HL-60 (cell line): ENCODE measurements around the gene SSPN.
"Not testable (repeated sequence)": the region's sequence is repeated elsewhere in the genome, so short reads cannot be mapped to it uniquely, and the experiment has no call there.

Source experiments
- DNase-seq, 2 experiments: peaks; one replicate each; pipeline ENCODE4 v3.0.0-alpha.2; 2010 to 2020; ENCODE audit warnings: low read depth in 1 of 2, low spot score in 1 of 2
- H3K27ac ChIP-seq: fragments of 250-450 bp; sonication (Bioruptor Pico); replicated peaks from 2 replicates; pipeline ENCODE4 v1.5.1; 2020; ENCODE audit warnings: mild to moderate bottlenecking, moderate library complexity
- H3K27me3 ChIP-seq: fragments of 250-450 bp; sonication (Bioruptor Pico); 2 replicates; pipeline ENCODE4 v1.5.1; 2021; ENCODE audit warnings: mild to moderate bottlenecking, moderate library complexity; ENCODE audit not compliant: insufficient read depth, poor library complexity, severe bottlenecking
- H3K4me3 ChIP-seq: replicated peaks from 2 replicates; pipeline ENCODE4 v1.5.1; 2011; ENCODE audit warnings: mild to moderate bottlenecking, control low read depth, low read length; ENCODE audit not compliant: insufficient read depth
- GABPA ChIP-seq: IDR thresholded peaks from 2 replicates; pipeline ENCODE4 v1.6.1; 2012; ENCODE audit warnings: low read depth
- POLR2AphosphoS5 ChIP-seq: IDR thresholded peaks from 2 replicates; pipeline ENCODE4 v1.6.1; 2012; ENCODE audit warnings: low read depth
- SPI1 ChIP-seq: IDR thresholded peaks from 2 replicates; pipeline ENCODE4 v1.6.1; 2012; ENCODE audit warnings: low read depth, mild to moderate bottlenecking, borderline replicate concordance
- TF ChIP-seq, protein P1 (sequence below): IDR thresholded peaks from 2 replicates; pipeline ENCODE4 v1.6.1; 2012; ENCODE audit warnings: low read depth; ENCODE audit not compliant: insufficient replicate concordance
- TF ChIP-seq, protein P2 (sequence below): IDR thresholded peaks from one replicate; pipeline ENCODE4 v1.5.1; 2011; ENCODE audit warnings: low read length, control low read depth, inconsistent platforms; ENCODE audit not compliant: insufficient read depth

SSPN gene

GRCh38 chr12:26231470-26231869 is 36.1 kb downstream of the SSPN start:
- no peak for DNase-seq
- TF ChIP-seq, protein P1, sequence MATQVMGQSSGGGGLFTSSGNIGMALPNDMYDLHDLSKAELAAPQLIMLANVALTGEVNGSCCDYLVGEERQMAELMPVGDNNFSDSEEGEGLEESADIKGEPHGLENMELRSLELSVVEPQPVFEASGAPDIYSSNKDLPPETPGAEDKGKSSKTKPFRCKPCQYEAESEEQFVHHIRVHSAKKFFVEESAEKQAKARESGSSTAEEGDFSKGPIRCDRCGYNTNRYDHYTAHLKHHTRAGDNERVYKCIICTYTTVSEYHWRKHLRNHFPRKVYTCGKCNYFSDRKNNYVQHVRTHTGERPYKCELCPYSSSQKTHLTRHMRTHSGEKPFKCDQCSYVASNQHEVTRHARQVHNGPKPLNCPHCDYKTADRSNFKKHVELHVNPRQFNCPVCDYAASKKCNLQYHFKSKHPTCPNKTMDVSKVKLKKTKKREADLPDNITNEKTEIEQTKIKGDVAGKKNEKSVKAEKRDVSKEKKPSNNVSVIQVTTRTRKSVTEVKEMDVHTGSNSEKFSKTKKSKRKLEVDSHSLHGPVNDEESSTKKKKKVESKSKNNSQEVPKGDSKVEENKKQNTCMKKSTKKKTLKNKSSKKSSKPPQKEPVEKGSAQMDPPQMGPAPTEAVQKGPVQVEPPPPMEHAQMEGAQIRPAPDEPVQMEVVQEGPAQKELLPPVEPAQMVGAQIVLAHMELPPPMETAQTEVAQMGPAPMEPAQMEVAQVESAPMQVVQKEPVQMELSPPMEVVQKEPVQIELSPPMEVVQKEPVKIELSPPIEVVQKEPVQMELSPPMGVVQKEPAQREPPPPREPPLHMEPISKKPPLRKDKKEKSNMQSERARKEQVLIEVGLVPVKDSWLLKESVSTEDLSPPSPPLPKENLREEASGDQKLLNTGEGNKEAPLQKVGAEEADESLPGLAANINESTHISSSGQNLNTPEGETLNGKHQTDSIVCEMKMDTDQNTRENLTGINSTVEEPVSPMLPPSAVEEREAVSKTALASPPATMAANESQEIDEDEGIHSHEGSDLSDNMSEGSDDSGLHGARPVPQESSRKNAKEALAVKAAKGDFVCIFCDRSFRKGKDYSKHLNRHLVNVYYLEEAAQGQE: no peak
- TF ChIP-seq POLR2AphosphoS5 (no peak), SPI1 (no peak), GABPA (no peak)
- TF ChIP-seq, protein P2, sequence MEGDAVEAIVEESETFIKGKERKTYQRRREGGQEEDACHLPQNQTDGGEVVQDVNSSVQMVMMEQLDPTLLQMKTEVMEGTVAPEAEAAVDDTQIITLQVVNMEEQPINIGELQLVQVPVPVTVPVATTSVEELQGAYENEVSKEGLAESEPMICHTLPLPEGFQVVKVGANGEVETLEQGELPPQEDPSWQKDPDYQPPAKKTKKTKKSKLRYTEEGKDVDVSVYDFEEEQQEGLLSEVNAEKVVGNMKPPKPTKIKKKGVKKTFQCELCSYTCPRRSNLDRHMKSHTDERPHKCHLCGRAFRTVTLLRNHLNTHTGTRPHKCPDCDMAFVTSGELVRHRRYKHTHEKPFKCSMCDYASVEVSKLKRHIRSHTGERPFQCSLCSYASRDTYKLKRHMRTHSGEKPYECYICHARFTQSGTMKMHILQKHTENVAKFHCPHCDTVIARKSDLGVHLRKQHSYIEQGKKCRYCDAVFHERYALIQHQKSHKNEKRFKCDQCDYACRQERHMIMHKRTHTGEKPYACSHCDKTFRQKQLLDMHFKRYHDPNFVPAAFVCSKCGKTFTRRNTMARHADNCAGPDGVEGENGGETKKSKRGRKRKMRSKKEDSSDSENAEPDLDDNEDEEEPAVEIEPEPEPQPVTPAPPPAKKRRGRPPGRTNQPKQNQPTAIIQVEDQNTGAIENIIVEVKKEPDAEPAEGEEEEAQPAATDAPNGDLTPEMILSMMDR: no peak
- no peak overlapping the region for H3K4me3 ChIP-seq

GRCh38 chr12:26231921-26232320 is 36.5 kb downstream of the SSPN start:
- Histone ChIP-seq H3K4me3 (no peak overlapping the region), H3K27ac (no peak overlapping the region), H3K27me3 (peaks cover 5% of the 10 kb centered on the region)
- TF ChIP-seq POLR2AphosphoS5 (no peak), GABPA (no peak)
- DNase-seq: no peak

More at GRCh38 chr12:26231470-26231869, 36.1 kb downstream of the SSPN start:
- H3K27ac ChIP-seq: no peak overlapping the region
- peaks cover 5% of the 10 kb centered on the region for H3K27me3 ChIP-seq

DNA sequence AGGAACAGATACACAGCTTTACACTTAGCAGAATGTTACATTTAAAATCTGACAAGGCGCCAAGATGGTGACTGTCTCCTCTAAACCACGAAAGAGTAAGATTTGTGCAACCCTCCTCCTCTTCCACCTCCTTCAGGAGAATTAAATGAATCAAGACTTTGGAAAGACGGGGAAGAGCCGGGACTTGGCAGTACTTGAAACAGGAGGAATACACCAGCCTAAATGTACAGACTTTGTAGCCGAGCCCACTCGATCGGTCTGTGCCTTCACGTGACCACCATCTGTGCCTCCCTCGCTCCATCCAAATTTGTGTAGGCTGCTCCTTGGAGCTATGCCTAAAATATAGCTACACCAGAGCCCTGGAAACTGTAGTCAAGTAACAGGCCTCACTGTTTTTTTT is 38.3 kb downstream of the SSPN start:
- DNase-seq: no peak
- TF ChIP-seq, protein P1: no peak
- TF ChIP-seq GABPA: no peak
- TF ChIP-seq POLR2AphosphoS5: no peak
- TF ChIP-seq, protein P2: no peak
- TF ChIP-seq SPI1: no peak

DNA sequence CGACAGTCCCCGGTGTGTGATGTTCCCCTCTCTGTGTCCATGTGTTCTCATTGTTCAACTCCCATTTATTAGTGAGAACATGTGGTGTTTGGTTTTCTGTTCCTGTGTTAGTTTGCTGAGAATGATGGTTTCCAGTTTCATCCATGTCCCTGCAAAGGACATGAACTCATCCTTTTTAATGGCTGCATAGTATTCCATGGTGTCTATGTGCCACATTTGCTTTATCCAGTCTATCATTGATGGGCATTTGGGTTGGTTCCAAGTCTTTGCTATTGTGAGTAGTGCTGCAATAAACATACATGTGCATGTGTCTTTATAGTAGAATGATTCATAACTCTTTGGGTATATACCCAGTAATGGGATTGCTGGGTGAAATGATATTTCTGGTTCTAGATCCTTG is 40.1 kb downstream of the SSPN start:
- not testable (repeated sequence) for DNase-seq, H3K4me3 ChIP-seq, H3K27me3 ChIP-seq, H3K27ac ChIP-seq

More for the DNA sequence above, 38.3 kb downstream of the SSPN start:
- H3K27ac ChIP-seq: no peak overlapping the region
- no peak overlapping the region for H3K4me3 ChIP-seq
- H3K27me3 ChIP-seq: no peaks in the 10 kb centered on the region

DNA sequence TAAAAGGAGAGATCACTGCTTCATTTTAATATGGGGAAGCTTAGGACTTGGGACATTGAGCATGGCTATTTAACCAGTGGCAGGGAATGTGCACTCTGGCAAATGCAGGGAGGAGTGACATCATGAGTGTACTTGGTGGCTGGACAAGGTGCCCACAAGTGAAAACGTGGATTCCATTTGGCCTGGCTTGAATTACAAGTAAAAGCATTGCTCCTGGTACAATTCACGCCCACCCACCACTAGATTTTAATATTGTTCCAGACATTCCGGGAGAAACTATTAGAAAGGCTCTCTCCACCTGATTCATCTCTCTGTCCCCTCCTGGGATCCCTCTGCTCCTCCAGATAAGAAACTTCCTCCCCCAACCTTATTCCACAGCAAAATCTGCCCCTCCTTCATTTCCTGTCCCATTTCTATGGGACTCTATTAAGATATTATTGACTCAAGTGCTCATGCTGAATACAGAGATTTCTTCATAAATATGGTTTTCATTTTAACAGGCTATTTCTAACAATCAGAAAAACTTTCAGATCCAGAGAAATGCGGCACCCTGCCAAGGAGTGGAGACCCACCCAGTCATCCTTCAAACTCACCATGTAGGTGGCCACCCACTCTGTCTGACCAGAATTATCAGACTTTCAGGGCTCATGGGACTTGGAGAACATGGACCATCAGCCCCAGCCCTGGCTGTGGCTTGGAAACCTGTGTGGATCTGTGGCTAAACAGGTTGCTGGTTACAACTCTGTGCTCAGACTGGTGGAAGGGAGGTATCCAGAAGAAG is 43.2 kb downstream of the SSPN start:
- Histone ChIP-seq H3K4me3 (no peak overlapping the region), H3K27ac (no peak overlapping the region), H3K27me3 (no peaks in the 10 kb centered on the region)
- TF ChIP-seq SPI1 (no peak), GABPA (no peak), POLR2AphosphoS5 (no peak)
- TF ChIP-seq, protein P1: no peak
- TF ChIP-seq, protein P2: no peak
- DNase-seq: no peak
